Hepatocyte (in vitro differentiated cells): ENCODE data around the gene CIT. TPM values are rescaled to one million over a fixed set of nuclear protein-coding genes. Genes with fewer than 3 reads are reported as not detected.

Experiments used
- DNase-seq: peaks from one replicate; pipeline ENCODE4 v3.0.0-alpha.2; 2016; ENCODE audit warnings: low spot score
- H2AFZ ChIP-seq: fragments of 200-600 bp; sonication (generic); 2 replicates; pipeline ENCODE4 v1.6.0; 2016; ENCODE audit warnings: antibody characterized with exemption, mild to moderate bottlenecking
- H3K27ac ChIP-seq: fragments of 200-600 bp; sonication (generic); 2 replicates; pipeline ENCODE4 v1.5.1; 2016; ENCODE audit warnings: mild to moderate bottlenecking
- H3K27me3 ChIP-seq: fragments of 200-600 bp; sonication (generic); 2 replicates; pipeline ENCODE4 v1.6.1; 2016
- H3K36me3 ChIP-seq: fragments of 200-600 bp; sonication (generic); replicated peaks from 2 replicates; pipeline ENCODE4 v1.5.1; 2016; ENCODE audit warnings: low read depth; ENCODE audit not compliant: insufficient read depth
- H3K4me1 ChIP-seq: fragments of 200-600 bp; sonication (generic); 2 replicates; pipeline ENCODE4 v1.5.1; 2016; ENCODE audit warnings: mild to moderate bottlenecking, moderate library complexity; ENCODE audit not compliant: insufficient read depth
- H3K4me2 ChIP-seq: fragments of 200-600 bp; sonication (generic); 2 replicates; pipeline ENCODE4 v1.6.0; 2016
- H3K4me3 ChIP-seq: fragments of 200-600 bp; sonication (generic); 2 replicates; pipeline ENCODE4 v1.5.1; 2016; ENCODE audit warnings: mild to moderate bottlenecking
- H3K79me2 ChIP-seq: fragments of 200-600 bp; sonication (generic); 2 replicates; pipeline ENCODE4 v1.6.0; 2017; ENCODE audit warnings: mild to moderate bottlenecking
- H3K9me2 ChIP-seq: fragments of 200-600 bp; sonication (generic); replicated peaks from 2 replicates; pipeline ENCODE4 v1.6.0; 2017; ENCODE audit warnings: mild to moderate bottlenecking; ENCODE audit not compliant: insufficient read depth
- H3K9me3 ChIP-seq: fragments of 200-600 bp; sonication (generic); 2 replicates; pipeline ENCODE4 v1.5.1; 2016; ENCODE audit warnings: low read depth, mild to moderate bottlenecking
- H4K20me1 ChIP-seq: fragments of 200-600 bp; sonication (generic); 2 replicates; pipeline ENCODE4 v1.6.0; 2016; ENCODE audit warnings: mild to moderate bottlenecking; ENCODE audit not compliant: insufficient read depth, poor library complexity, severe bottlenecking
- CTCF ChIP-seq: fragments of 200-600 bp; sonication (generic); IDR thresholded peaks from 2 replicates; pipeline ENCODE4 v1.5.1; 2016; ENCODE audit warnings: antibody characterized with exemption, mild to moderate bottlenecking; ENCODE audit not compliant: poor library complexity
- EZH2 ChIP-seq: fragments of 200-600 bp; sonication (generic); IDR thresholded peaks from 2 replicates; pipeline ENCODE4 v1.6.1; 2016; ENCODE audit warnings: antibody characterized with exemption, mild to moderate bottlenecking, borderline replicate concordance
- EZH2phosphoT487 ChIP-seq: fragments of 200-600 bp; sonication (generic); IDR thresholded peaks from one replicate; pipeline ENCODE4 v1.6.1; 2018; ENCODE audit warnings: antibody characterized with exemption, mild to moderate bottlenecking, low read depth, moderate library complexity; ENCODE audit not compliant: unreplicated experiment, severe bottlenecking
- WGBS: methylation state at CpG from one replicate; pipeline ENCODE4 v1.1.6; 2016; ENCODE audit warnings: low lambda C conversion rate; ENCODE audit errors: missing lambda C conversion rate; 5-methylcytosine and 5-hydroxymethylcytosine counted together
- polyA plus RNA-seq: library from polyadenylated mRNA; unstranded; fragments of >200 nt; fragmentation: Nextera tagmentation; extraction: Ambion mirVana; gene quantifications from 2 replicates; pipeline ENCODE4 v1.2.1, GENCODE V29; 2016
- total RNA-seq: library from RNA; depleted of rRNA; stranded (reverse); fragments of >200 nt; gene quantifications from 2 replicates; pipeline ENCODE4 v1.2.3, GENCODE V29; 2014

CIT gene
- total and polyA plus RNA-seq, 2 experiments from 2014 or later, result 3.6 to 3.9 TPM

- Histone ChIP-seq H3K27me3 (no peaks in the 10 kb centered on the region), H4K20me1 (no peaks in the 10 kb centered on the region), H3K4me1 (peaks cover 24% of the 10 kb centered on the region), H3K9me3 (no peaks in the 10 kb centered on the region), H3K4me2 (no peak overlapping the region), H3K36me3 (peaks cover 6% of the 10 kb centered on the region), H2AFZ (no peak overlapping the region), H3K4me3 (no peak overlapping the region), H3K27ac (peak overlapping the region; percentile 90), H3K9me2 (no peaks in the 10 kb centered on the region), H3K79me2 (no peaks in the 10 kb centered on the region)
- TF ChIP-seq EZH2 (no peak), CTCF (no peak), EZH2phosphoT487 (no peak)
- DNase-seq, result no peak
- WGBS, result 88% methylated on average over 5 of the region's 5 CpGs
Measured at GRCh38 chr12:119679081-119679480, 198.0 kb downstream of the CIT start.

GRCh38 chr12:119678459-119678858 lies 198.7 kb downstream of the CIT start:
- Histone ChIP-seq H3K36me3 (peaks cover 6% of the 10 kb centered on the region), H3K4me3 (no peak overlapping the region), H4K20me1 (no peaks in the 10 kb centered on the region), H2AFZ (no peak overlapping the region), H3K79me2 (peaks cover under 1% of the 10 kb centered on the region), H3K27me3 (no peaks in the 10 kb centered on the region), H3K4me1 (peaks cover 21% of the 10 kb centered on the region), H3K27ac (peak overlapping the region; percentile 12), H3K9me2 (no peaks in the 10 kb centered on the region), H3K9me3 (no peaks in the 10 kb centered on the region), H3K4me2 (no peak overlapping the region)
- no peak for DNase-seq
- WGBS, result 87% methylated on average over 7 of the region's 7 CpGs
- no peak for TF ChIP-seq CTCF
- no peak for TF ChIP-seq EZH2phosphoT487

- H3K9me3 ChIP-seq, result no peaks in the 10 kb centered on the region
- H3K4me1 ChIP-seq, result peaks cover 7% of the 10 kb centered on the region
- peaks cover 6% of the 10 kb centered on the region for H3K36me3 ChIP-seq
- peaks cover 20% of the 10 kb centered on the region for H3K79me2 ChIP-seq
- no peak overlapping the region for H3K4me3 ChIP-seq
- no peak overlapping the region for H3K4me2 ChIP-seq
- no peaks in the 10 kb centered on the region for H4K20me1 ChIP-seq
- no peak for TF ChIP-seq EZH2phosphoT487
- TF ChIP-seq CTCF, result no peak
- no peak for TF ChIP-seq EZH2
- H2AFZ ChIP-seq, result no peak overlapping the region
- H3K27me3 ChIP-seq, result no peaks in the 10 kb centered on the region
- WGBS, result 95% methylated on average over 13 of the region's 13 CpGs
- no peaks in the 10 kb centered on the region for H3K9me2 ChIP-seq
- no peak overlapping the region for H3K27ac ChIP-seq
- no peak for DNase-seq
Measured at GRCh38 chr12:119676573-119676972, 200.5 kb downstream of the CIT start.

GRCh38 chr12:119676022-119676421 lies 201.1 kb downstream of the CIT start:
- Histone ChIP-seq H3K4me1 (peaks cover 13% of the 10 kb centered on the region), H3K79me2 (peaks cover 25% of the 10 kb centered on the region), H2AFZ (no peak overlapping the region), H3K4me2 (no peak overlapping the region), H3K27ac (no peak overlapping the region), H3K27me3 (no peaks in the 10 kb centered on the region), H3K4me3 (no peak overlapping the region), H4K20me1 (no peaks in the 10 kb centered on the region), H3K9me2 (no peaks in the 10 kb centered on the region), H3K9me3 (no peaks in the 10 kb centered on the region), H3K36me3 (peaks cover 6% of the 10 kb centered on the region)
- WGBS, result 86% methylated on average over 9 of the region's 9 CpGs
- TF ChIP-seq CTCF (no peak), EZH2phosphoT487 (no peak), EZH2 (no peak)
- DNase-seq, result no peak
